CD4-positive, alpha-beta T cell treated with Interleukin-15 for 1 hour (primary cell): Measurements from ENCODE around the gene DNAH9.

Source experiments
- DNase-seq: peaks from one replicate; pipeline ENCODE4 v3.0.0-alpha.2; 2020

Gene DNAH9

GRCh38 chr17:11598274-11599221 is at the start of gene DNAH9:
Gene DNAH9 (plus strand): TSS chr17:11598470. CDS start chr17:11598499, 29 bp downstream.
- no peak for DNase-seq

GRCh38 chr17:11550431-11550830 is 47.8 kb upstream of the DNAH9 start:
- no peak for DNase-seq

- DNase-seq, result no peak
Measured at GRCh38 chr17:11551442-11551841, 46.8 kb upstream of the DNAH9 start.

GRCh38 chr17:11553135-11553534 is 45.1 kb upstream of the DNAH9 start:
- no peak for DNase-seq

GRCh38 chr17:11554042-11554441 is 44.2 kb upstream of the DNAH9 start:
- no peak for DNase-seq

GRCh38 chr17:11554542-11554941 is 43.7 kb upstream of the DNAH9 start:
- DNase-seq, result no peak

GRCh38 chr17:11555530-11555929 is 42.7 kb upstream of the DNAH9 start:
- DNase-seq, result no peak

GRCh38 chr17:11557727-11558452 is 40.4 kb upstream of the DNAH9 start:
- no peak for DNase-seq

- DNase-seq, result no peak
Measured at GRCh38 chr17:11558681-11559234, 39.5 kb upstream of the DNAH9 start.

- no peak for DNase-seq
Measured at GRCh38 chr17:11559601-11560000, 38.7 kb upstream of the DNAH9 start.

GRCh38 chr17:11561281-11561680 is 37.0 kb upstream of the DNAH9 start:
- no peak for DNase-seq

GRCh38 chr17:11561702-11562101 is 36.6 kb upstream of the DNAH9 start:
- DNase-seq, result no peak

- DNase-seq, result no peak
Measured at GRCh38 chr17:11564589-11565380, 33.5 kb upstream of the DNAH9 start.

GRCh38 chr17:11565591-11565990 is 32.7 kb upstream of the DNAH9 start:
- no peak for DNase-seq

- no peak for DNase-seq
Measured at GRCh38 chr17:11578998-11579397, 19.3 kb upstream of the DNAH9 start.

GRCh38 chr17:11580677-11581076 is 17.6 kb upstream of the DNAH9 start:
- DNase-seq, result no peak

GRCh38 chr17:11582217-11582616 is 16.1 kb upstream of the DNAH9 start:
- no peak for DNase-seq

- no peak for DNase-seq
Measured at GRCh38 chr17:11583306-11583992, 14.8 kb upstream of the DNAH9 start.

- DNase-seq, result no peak
Measured at GRCh38 chr17:11589716-11590115, 8.6 kb upstream of the DNAH9 start.

GRCh38 chr17:11601661-11602060 is 3.4 kb downstream of the DNAH9 start:
- DNase-seq, result no peak

GRCh38 chr17:11608396-11608795 is 10.1 kb downstream of the DNAH9 start:
- no peak for DNase-seq

GRCh38 chr17:11610999-11611566 is 12.8 kb downstream of the DNAH9 start:
- no peak for DNase-seq
